ENCODE results near the gene PPME1. TPM values are rescaled to one million over a fixed set of nuclear protein-coding genes. Genes with fewer than 3 reads are reported as not detected.

Gene PPME1
- total RNA-seq, 1 experiment from 2014 or later: 98.3 TPM

DNA sequence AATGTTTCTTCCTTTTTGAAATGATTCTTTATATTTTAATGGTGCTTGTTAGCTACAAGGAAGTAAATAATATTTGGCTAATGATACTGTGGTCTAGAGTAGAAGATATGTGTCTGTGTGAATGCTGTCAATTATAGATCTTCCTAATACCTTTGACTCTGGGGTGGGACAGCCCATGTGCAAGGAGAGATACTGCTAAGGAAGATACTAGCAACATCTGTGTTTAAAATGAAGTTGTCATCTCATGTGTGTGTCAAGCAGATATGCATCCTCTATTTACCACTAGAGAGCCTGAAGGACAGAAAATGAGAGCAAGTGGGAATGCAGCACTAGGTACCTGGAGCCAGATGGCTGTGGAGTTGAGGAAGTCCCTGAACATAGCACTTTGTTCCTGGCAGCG is 34.1 kb downstream of the PPME1 start:
- Histone ChIP-seq H3K4me1 (ENCODE audit: insufficient read depth, low read length, poor library complexity, severe bottlenecking) (no peaks in the 10 kb centered on the region), H3K4me3 (ENCODE audit: low read depth, low read length, poor library complexity, severe bottlenecking) (no peak overlapping the region), H3K36me3 (ENCODE audit: insufficient read depth, low read length, poor library complexity, severe bottlenecking) (no peaks in the 10 kb centered on the region), H3K9me3 (ENCODE audit: low read depth, low read length, poor library complexity, severe bottlenecking) (no peaks in the 10 kb centered on the region), H3K27ac (ENCODE audit: low read depth, low read length, poor library complexity, severe bottlenecking) (no peak overlapping the region), H3K27me3 (replicated peaks; ENCODE audit: insufficient read depth, low read depth, low read length, poor library complexity) (no peaks in the 10 kb centered on the region)
- ChIA-PET CTCF (no interaction called here), POLR2A (ENCODE audit: low non-redundant PET) (no interaction called here)
- TF ChIP-seq EZH2 (IDR thresholded peaks at IDR 0.05; ENCODE audit: borderline replicate concordance, low read depth, low read length, poor library complexity, severe bottlenecking): no peak
- TF ChIP-seq, protein P1, sequence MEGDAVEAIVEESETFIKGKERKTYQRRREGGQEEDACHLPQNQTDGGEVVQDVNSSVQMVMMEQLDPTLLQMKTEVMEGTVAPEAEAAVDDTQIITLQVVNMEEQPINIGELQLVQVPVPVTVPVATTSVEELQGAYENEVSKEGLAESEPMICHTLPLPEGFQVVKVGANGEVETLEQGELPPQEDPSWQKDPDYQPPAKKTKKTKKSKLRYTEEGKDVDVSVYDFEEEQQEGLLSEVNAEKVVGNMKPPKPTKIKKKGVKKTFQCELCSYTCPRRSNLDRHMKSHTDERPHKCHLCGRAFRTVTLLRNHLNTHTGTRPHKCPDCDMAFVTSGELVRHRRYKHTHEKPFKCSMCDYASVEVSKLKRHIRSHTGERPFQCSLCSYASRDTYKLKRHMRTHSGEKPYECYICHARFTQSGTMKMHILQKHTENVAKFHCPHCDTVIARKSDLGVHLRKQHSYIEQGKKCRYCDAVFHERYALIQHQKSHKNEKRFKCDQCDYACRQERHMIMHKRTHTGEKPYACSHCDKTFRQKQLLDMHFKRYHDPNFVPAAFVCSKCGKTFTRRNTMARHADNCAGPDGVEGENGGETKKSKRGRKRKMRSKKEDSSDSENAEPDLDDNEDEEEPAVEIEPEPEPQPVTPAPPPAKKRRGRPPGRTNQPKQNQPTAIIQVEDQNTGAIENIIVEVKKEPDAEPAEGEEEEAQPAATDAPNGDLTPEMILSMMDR (conservative IDR thresholded peaks at IDR 0.05; ENCODE audit: low read depth, low read length): no peak
- intact Hi-C loops (cut with micrococcal nuclease; ENCODE audit: unreplicated experiment): no loop called here
- no peak for DNase-seq (ENCODE audit: low spot score)
- no TSS peak for BruUV-seq (replicated peaks)

DNA sequence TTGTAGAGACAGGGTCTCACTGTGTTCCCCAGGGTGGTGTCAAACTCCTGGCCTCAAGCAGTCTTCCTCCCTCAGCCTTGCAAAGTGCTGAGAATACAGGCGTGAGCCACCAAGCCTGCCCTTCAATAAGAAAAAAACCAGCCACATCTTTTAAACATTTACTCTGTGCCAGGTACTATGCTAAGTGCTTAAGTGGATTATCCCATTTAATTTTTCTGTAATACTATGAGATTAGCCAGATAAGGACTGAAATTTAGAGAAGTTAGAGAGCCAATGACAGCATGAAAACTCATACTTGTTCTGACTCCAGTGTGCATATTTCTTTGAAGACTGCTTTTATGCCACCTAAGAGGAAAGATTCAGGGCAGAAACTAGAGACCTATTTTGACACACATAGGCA is 35.7 kb downstream of the PPME1 start:
- POLR2A ChIA-PET (ENCODE audit: low non-redundant PET): no interaction called here
- H3K4me1 ChIP-seq (ENCODE audit: insufficient read depth, low read length, poor library complexity, severe bottlenecking): no peaks in the 10 kb centered on the region
- no peak overlapping the region for H3K4me3 ChIP-seq (ENCODE audit: low read depth, low read length, poor library complexity, severe bottlenecking)
- no peaks in the 10 kb centered on the region for H3K27me3 ChIP-seq (replicated peaks; ENCODE audit: insufficient read depth, low read depth, low read length, poor library complexity)
- CTCF ChIA-PET: no interaction called here
- H3K9me3 ChIP-seq (ENCODE audit: low read depth, low read length, poor library complexity, severe bottlenecking): no peaks in the 10 kb centered on the region
- intact Hi-C loops (cut with micrococcal nuclease; ENCODE audit: unreplicated experiment): no loop called here
- TF ChIP-seq, protein P1 (conservative IDR thresholded peaks at IDR 0.05; ENCODE audit: low read depth, low read length): no peak
- TF ChIP-seq EZH2 (IDR thresholded peaks at IDR 0.05; ENCODE audit: borderline replicate concordance, low read depth, low read length, poor library complexity, severe bottlenecking): no peak
- no peak for DNase-seq (ENCODE audit: low spot score)
- no peaks in the 10 kb centered on the region for H3K36me3 ChIP-seq (ENCODE audit: insufficient read depth, low read length, poor library complexity, severe bottlenecking)
- no peak overlapping the region for H3K27ac ChIP-seq (ENCODE audit: low read depth, low read length, poor library complexity, severe bottlenecking)
- BruUV-seq (replicated peaks): no TSS peak

DNA sequence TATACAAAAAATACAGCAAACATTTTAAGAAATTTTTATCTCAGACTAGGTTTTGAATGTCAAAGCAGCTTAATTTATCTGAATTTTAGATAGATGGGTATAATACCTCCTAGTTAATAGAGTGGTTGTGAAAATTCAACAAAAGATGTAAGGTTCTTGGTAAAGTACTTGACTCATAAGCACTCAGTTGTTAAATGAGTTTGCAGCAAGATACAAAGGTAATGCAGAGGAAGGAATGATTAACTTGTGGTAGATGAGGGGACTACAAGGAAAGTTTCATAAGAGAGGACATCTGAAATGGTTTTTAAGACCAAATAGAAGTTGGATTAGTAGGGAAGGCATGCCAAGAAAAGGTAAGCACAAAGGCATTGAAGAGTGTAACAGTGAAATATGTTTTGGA is 37.4 kb downstream of the PPME1 start:
- ChIA-PET POLR2A (ENCODE audit: low non-redundant PET) (no interaction called here), CTCF (no interaction called here)
- H3K4me1 ChIP-seq (ENCODE audit: insufficient read depth, low read length, poor library complexity, severe bottlenecking): no peaks in the 10 kb centered on the region
- BruUV-seq (replicated peaks): no TSS peak
- no peak overlapping the region for H3K4me3 ChIP-seq (ENCODE audit: low read depth, low read length, poor library complexity, severe bottlenecking)
- no peaks in the 10 kb centered on the region for H3K27me3 ChIP-seq (replicated peaks; ENCODE audit: insufficient read depth, low read depth, low read length, poor library complexity)
- no peaks in the 10 kb centered on the region for H3K9me3 ChIP-seq (ENCODE audit: low read depth, low read length, poor library complexity, severe bottlenecking)
- intact Hi-C loops (cut with micrococcal nuclease; ENCODE audit: unreplicated experiment): no loop called here
- no peak overlapping the region for H3K27ac ChIP-seq (ENCODE audit: low read depth, low read length, poor library complexity, severe bottlenecking)
- DNase-seq (ENCODE audit: low spot score): no peak
- TF ChIP-seq, protein P1 (conservative IDR thresholded peaks at IDR 0.05; ENCODE audit: low read depth, low read length): no peak
- no peak for TF ChIP-seq EZH2 (IDR thresholded peaks at IDR 0.05; ENCODE audit: borderline replicate concordance, low read depth, low read length, poor library complexity, severe bottlenecking)
- H3K36me3 ChIP-seq (ENCODE audit: insufficient read depth, low read length, poor library complexity, severe bottlenecking): no peaks in the 10 kb centered on the region

Data from A673 (cell line).